GM21381 (cell line): ENCODE data around the gene CNOT4.
"Not testable (repeated sequence)": the region's sequence is repeated elsewhere in the genome, so short reads cannot be mapped to it uniquely, and the experiment has no call there.

Experiments used
- ATAC-seq: cut with Tn5 transposase; IDR thresholded peaks from one replicate; pipeline ENCODE4 v1.9.1; 2021; ENCODE audit warnings: mild to moderate bottlenecking, moderate library complexity; ENCODE audit not compliant: unreplicated experiment

Gene CNOT4

GRCh38 chr7:135330088-135330487 is 179.8 kb downstream of the CNOT4 start:
- ATAC-seq, result no peak

- ATAC-seq, result no peak
Observed at GRCh38 chr7:135328526-135328925, 181.4 kb downstream of the CNOT4 start.

- ATAC-seq, result no peak
Observed at GRCh38 chr7:135328053-135328452, 181.8 kb downstream of the CNOT4 start.

- ATAC-seq, result no peak
Observed at GRCh38 chr7:135327458-135327857, 182.4 kb downstream of the CNOT4 start.

GRCh38 chr7:135326636-135327280 is 183.1 kb downstream of the CNOT4 start:
- no peak for ATAC-seq

GRCh38 chr7:135322571-135323340 is 187.1 kb downstream of the CNOT4 start:
- no peak for ATAC-seq

- ATAC-seq, result no peak
Observed at GRCh38 chr7:135321556-135321955, 188.3 kb downstream of the CNOT4 start.

- ATAC-seq, result not testable (repeated sequence)
Observed at GRCh38 chr7:135320953-135321352, 188.9 kb downstream of the CNOT4 start.

GRCh38 chr7:135320268-135320667 is 189.6 kb downstream of the CNOT4 start:
- no peak for ATAC-seq

GRCh38 chr7:135317676-135318325 is 192.1 kb downstream of the CNOT4 start:
- no peak for ATAC-seq

GRCh38 chr7:135316648-135317313 is 193.1 kb downstream of the CNOT4 start:
- ATAC-seq, result no peak

- no peak for ATAC-seq
Observed at GRCh38 chr7:135313971-135314370, 195.9 kb downstream of the CNOT4 start.
